CD1c-positive myeloid dendritic cell (primary cell): Measurements from ENCODE around the gene MYO5B.
"Not testable (repeated sequence)": the region's sequence is repeated elsewhere in the genome, so short reads cannot be mapped to it uniquely, and the experiment has no call there.

Experiments
- DNase-seq: peaks from one replicate; pipeline ENCODE4 v3.0.0-alpha.2; 2016; ENCODE audit errors: extremely low spot score

MYO5B gene

GRCh38 chr18:49922228-49922627, 272.7 kb downstream of the MYO5B start:
- DNase-seq, result no peak

GRCh38 chr18:49921318-49921985, 273.5 kb downstream of the MYO5B start:
- no peak for DNase-seq

DNA sequence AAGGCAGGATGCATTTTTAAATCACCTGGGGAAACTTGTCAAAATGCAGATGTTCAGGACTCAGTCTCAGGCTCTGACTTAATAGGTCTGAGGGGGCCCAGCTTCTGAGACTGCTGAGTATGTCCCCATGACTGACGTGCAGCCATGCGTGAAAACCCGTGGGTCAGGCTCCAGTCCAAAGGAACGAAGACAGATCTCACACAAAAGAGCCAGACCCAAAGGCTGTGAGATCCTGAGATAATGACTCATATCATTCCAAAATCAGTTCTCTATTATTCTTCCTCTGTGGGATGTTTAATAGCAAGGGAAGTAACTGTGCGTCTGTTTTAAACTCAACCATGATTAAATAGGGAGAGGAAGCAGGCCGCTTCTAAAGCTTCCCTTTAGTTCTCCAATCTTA, 274.2 kb downstream of the MYO5B start:
- DNase-seq, result peak; percentile 55

DNA sequence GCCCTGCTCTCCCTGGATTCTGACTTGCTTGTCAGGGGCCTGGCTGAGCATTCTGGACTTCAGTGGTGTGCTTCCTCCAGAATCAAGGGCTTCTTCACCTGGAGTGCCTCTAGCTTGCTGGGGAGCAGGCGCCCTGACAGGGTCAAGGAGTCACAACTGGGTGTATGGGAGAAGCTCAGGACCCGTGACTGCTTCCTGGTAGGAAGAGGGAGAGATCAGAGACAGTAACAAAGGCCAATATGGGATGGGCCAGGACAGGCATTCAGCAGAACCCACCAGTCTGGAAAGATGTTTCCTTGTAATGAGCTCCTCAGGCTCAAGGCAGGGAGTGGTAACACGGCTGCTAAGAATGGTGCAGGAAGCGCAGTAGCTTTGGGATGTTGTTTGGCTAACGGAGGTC, 277.2 kb downstream of the MYO5B start:
- DNase-seq, result no peak

DNA sequence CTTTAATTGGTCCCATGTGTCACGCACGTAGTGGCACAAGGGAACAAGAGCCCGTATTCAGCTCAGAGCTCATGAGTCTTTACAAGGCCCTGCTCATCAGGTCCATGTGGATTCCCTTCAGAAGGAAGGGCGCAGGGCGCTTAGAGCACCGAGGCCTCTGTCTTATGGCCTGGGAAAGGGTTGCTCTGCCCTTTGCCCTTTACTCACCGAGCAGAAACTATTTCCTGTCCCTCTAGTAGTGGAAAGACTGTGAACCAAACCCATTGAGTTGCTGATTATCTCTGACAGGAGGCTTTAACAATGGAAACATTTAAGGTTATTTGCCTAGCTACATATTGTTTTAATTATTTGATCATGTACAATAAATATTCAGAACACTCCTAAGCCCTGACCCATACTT, 279.6 kb downstream of the MYO5B start:
- no peak for DNase-seq

DNA sequence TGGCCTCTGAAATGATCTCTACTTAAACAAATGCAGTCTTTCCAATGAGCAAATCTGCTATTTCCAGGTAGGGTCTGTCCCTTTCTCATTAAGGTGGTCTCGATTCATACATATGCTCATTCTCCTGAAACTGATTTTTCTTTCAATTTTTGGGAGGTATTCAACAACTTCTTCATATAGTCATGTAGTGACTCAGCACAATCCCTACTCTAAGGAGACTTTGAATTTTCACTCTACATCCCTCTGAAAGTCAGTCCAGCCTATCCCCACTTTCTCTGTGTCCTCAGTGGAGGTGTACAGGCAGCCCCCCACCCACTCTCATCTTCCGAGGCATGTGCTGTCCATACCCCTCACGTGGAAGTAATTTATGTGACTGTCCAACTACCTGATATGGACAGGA, 281.7 kb downstream of the MYO5B start:
- no peak for DNase-seq

DNA sequence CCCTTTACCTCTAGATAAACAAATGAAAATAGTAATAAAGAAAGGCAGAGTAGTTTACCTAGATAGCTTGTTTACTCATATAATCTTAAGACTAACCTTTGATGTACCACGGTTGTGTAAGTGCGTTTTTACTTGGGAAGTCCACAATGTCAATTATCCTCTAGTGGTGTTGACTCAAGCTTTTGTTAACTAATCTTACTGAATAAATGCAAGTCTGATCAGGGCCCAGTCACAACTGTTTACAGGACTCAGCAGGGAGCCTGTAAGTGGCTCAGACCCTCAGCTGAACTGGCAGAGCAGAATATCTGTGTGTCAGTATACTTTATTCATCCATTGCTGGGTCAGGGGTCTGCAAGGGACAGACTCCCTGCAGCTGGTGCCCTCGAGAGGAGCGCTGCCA, 283.5 kb downstream of the MYO5B start:
- no peak for DNase-seq

- DNase-seq, result no peak
Measured at GRCh38 chr18:49910986-49911385, 284.0 kb downstream of the MYO5B start.

- no peak for DNase-seq
Measured at GRCh38 chr18:49910019-49910418, 284.9 kb downstream of the MYO5B start.

- DNase-seq, result no peak
Measured at GRCh38 chr18:49907346-49907929, 287.5 kb downstream of the MYO5B start.

- no peak for DNase-seq
Measured at GRCh38 chr18:49905771-49906170, 289.2 kb downstream of the MYO5B start.

DNA sequence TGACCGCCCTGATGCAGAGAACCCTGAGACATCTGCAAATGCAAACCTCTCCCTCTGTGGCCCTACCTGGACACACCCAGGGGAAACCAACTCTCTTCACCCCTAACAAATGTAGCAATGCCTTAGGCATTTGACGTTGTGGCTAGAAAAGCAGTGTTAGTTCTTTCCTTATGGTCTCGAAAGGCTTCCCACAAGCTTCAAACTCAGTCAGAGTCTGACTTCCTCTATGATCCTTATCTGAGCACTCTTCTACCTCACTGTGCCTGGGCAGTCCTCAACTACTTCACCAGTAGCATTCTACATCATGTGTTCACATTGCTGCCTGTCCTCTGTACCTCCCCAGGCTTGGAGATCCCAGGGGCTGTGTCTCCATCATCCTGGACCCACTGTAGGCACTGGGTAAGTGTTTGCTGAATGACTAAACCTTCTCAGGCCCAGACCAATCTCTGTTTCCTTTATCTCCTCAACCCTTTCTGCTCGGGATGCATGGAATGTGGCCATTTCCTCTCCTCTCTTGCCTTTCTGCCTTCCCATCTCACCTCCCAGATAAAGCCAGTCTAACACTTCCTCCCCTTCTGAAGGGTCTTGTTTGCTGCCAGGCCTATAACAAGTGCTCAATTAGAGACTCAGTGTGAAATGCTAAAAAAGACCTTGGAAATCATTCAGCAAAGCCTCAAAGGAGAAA, 289.9 kb downstream of the MYO5B start:
- no peak for DNase-seq

DNA sequence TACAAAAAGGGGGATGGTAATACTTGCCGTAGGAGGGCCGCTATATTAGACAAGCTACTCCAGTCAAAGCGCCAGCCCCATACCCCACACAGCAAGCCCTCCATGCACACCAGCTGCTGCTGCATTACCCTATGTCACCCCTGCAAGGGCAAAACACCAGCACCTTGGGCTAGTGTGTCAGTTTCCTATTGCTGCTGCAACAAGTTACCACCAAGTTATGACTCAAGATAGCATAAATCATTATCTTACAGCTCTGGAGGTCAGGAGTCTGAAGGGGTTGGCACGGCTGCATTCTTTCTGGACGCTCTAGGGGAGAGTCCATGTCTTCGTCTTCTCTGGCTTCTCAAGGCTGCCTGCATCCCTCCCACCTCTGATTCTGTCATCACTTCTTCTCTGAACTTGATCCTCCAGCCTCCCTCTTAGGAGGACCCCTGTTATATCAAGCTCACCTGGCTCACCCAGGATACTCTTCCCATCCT, 293.0 kb downstream of the MYO5B start:
- DNase-seq, result no peak

DNA sequence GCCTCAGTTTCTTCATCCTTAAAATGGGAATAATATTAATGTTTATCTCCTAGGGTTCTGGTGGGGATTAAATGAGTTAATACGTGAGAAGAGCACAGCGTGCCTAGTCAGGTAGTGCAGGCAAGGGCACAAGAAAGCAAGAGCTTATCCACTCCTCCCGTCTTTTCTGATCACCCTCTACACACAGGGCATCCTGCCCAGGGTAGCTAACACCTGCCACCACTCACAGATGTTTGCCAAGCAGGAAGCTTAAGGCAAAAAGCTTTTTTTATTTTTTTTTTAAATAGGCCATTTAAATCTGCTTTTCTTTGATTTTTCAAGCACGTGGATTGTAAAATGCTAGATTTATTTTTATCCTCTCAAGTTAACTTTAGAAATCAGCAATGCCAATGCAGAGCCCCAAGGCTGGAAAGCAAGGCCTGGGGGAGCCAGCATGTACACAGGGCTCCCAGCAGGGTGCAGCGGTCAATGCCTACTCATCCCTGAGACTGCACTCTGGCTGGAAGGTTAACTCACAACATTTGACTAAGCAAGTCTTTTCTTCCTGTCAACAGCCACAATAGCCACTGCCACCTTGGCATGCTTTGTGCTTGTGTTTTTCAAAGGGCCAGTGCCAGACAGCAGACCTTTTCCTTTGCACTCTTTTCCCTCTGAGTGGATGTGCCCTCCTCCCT, 295.2 kb downstream of the MYO5B start:
- no peak for DNase-seq

GRCh38 chr18:49898421-49898820, 296.5 kb downstream of the MYO5B start:
- peak; percentile 60 for DNase-seq

DNA sequence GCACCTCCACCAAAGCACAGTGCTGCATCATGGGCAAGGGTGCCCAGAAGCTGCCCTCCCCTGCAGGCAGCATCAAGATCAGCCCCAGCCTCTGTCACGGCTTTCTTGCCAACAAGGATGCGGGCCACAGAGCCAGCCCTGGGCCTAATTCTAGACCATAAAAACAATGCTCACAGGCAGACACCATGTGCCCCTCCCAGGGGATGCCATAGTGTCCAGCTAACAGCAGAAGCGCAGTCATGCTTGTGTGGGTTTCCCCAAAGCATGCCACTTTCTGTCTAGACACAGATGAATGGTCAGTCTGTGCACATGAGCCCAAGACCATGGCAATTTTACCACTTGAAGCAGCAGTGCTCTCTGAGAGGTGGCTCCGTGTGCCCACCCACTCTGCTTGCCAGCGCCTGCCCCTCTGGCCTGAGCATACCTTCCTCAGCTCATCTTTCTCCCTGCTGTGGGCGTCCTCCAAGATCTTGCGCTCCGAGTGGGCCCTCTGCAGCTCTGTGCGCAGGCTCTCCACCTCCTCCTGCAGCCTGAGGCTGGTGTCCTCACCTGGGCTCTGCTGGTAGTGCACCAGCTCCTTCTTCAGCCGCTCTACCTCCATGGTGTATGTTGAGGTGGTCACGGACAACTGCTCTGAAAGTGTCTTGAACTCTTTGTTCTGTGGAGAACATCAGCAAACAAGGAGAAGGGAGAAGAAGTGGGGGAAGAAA, 300.3 kb downstream of the MYO5B start:
- DNase-seq, result no peak

- no peak for DNase-seq
Measured at GRCh38 chr18:49893036-49893435, 301.9 kb downstream of the MYO5B start.

- DNase-seq, result no peak
Measured at GRCh38 chr18:49892148-49892924, 302.6 kb downstream of the MYO5B start.

DNA sequence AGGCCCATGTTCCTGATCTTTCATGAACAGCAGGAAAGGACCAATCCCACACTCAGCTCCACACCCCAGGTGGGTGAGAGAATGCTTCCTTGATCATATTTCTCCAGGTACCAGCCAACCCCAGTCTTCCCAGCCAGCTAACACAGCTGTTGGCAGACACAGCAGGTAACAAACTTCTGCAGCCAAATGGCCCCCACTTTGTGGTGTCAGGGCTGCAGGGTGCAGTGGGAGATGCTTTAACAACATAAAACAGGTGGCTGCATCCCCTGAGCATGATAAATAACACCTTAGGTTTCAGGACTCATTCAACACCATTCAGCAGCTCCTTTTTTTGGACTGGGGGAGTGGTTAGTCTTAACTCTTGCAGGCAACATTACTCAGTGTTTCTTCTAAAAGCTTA, 304.9 kb downstream of the MYO5B start:
- DNase-seq, result no peak

DNA sequence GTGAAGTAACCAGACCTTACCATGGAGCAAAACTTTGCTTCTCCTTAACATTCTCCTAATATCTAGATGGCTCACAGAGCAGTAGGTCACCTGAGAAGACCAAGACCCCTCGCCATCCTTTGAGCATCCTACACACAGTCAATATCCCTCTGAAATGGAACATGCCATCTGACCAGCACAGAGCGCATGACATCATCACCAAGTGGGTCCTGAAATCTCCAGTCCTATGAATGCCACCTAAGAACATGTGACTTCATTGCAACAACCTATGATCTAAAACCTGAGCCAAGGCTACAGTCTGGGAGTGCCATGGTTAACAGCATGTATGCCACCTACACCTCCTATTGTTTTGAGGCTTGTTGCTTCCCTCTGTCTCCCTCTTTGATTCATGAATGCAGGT, 305.4 kb downstream of the MYO5B start:
- not testable (repeated sequence) for DNase-seq
